Prostate gland (tissue), 2 donors: Measurements from ENCODE around the gene DAB1.

Experiments
- POLR2A ChIP-seq: fragments of 450-650 bp; IDR thresholded peaks from one replicate; pipeline ENCODE4 v1.6.1; 2016; ENCODE audit warnings: antibody characterized with exemption, mild to moderate bottlenecking
- TF ChIP-seq, protein P1 (sequence below), 4 experiments: fragments of 200-600 bp in 2 of 4; fragments of 450-650 bp in 2 of 4; sonication (generic) in 2 of 4; IDR thresholded peaks; 1 replicate in 3 of 4; 2 replicates in 1 of 4; pipeline ENCODE4 v1.5.1; 2016 to 2019; ENCODE audit warnings: antibody characterized with exemption in 4 of 4, mild to moderate bottlenecking in 2 of 4, moderate library complexity in 2 of 4

DNA sequence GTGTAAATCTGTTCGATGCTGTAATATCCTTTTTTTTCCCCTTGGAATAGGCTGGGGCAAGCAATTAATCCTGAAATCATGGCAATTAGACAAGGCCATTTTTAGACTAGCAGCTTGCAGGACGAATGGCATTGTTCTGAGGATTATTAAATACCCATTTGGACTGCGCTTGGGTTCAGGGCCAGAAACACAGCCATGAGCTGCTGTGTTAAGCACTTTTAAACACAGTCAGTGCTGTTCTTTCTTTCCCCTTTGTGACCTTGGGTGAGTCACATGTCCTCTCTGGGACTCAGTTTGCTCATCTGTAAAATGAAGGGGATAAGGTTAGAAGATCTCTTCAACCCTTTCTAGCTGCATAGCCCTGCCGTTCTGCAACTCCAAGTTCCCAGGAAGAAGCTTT lies 399.4 kb downstream of the DAB1 start:
- TF ChIP-seq, protein P1, sequence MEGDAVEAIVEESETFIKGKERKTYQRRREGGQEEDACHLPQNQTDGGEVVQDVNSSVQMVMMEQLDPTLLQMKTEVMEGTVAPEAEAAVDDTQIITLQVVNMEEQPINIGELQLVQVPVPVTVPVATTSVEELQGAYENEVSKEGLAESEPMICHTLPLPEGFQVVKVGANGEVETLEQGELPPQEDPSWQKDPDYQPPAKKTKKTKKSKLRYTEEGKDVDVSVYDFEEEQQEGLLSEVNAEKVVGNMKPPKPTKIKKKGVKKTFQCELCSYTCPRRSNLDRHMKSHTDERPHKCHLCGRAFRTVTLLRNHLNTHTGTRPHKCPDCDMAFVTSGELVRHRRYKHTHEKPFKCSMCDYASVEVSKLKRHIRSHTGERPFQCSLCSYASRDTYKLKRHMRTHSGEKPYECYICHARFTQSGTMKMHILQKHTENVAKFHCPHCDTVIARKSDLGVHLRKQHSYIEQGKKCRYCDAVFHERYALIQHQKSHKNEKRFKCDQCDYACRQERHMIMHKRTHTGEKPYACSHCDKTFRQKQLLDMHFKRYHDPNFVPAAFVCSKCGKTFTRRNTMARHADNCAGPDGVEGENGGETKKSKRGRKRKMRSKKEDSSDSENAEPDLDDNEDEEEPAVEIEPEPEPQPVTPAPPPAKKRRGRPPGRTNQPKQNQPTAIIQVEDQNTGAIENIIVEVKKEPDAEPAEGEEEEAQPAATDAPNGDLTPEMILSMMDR (IDR thresholded peaks at IDR 0.05) = no peak
- TF ChIP-seq POLR2A = no peak
